SK-N-MC (cell line): ENCODE results near the gene RELL2.

ENCODE experiments used
- DNase-seq: peaks from one replicate; pipeline ENCODE4 v3.0.0-alpha.2; 2011; ENCODE audit warnings: low read depth, low spot score
- H3K27ac ChIP-seq: fragments of 200-600 bp; sonication (generic); 2 replicates; pipeline ENCODE4 v1.5.1; 2016; ENCODE audit warnings: mixed run types
- H3K36me3 ChIP-seq: fragments of 200-600 bp; sonication (generic); 2 replicates; pipeline ENCODE4 v1.6.1; 2017; ENCODE audit warnings: antibody characterized with exemption, low read length, mixed read lengths; ENCODE audit not compliant: insufficient read depth
- H3K4me3 ChIP-seq: fragments of 200-600 bp; sonication (generic); 2 replicates; pipeline ENCODE4 v1.5.1; 2016
- H3K9ac ChIP-seq: fragments of 200-600 bp; sonication (generic); 2 replicates; pipeline ENCODE4 v1.8.0; 2017; ENCODE audit warnings: mixed run types, mixed read lengths; ENCODE audit not compliant: insufficient read length
- H3K9me3 ChIP-seq: fragments of 200-600 bp; sonication (generic); 2 replicates; pipeline ENCODE4 v1.6.1; 2017; ENCODE audit warnings: low read depth, mild to moderate bottlenecking, antibody characterized with exemption, low read length, moderate library complexity, mixed read lengths
- EZH2 ChIP-seq: fragments of 200-600 bp; sonication (generic); IDR thresholded peaks from one replicate; pipeline ENCODE4 v1.6.1; 2017; ENCODE audit warnings: antibody characterized with exemption
- FOXP2 ChIP-seq: optimal IDR thresholded peaks from 2 replicates; pipeline ENCODE3; 2011; ENCODE audit warnings: mild to moderate bottlenecking, moderate library complexity; ENCODE audit not compliant: insufficient read depth; ENCODE audit errors: extremely low read length, control extremely low read depth
- POLR2AphosphoS5 ChIP-seq: IDR thresholded peaks from 2 replicates; pipeline ENCODE4 v1.6.1; 2012; ENCODE audit warnings: mild to moderate bottlenecking, low read depth, low read length, borderline replicate concordance

Gene RELL2

GRCh38 chr5:141683596-141684141, 46.9 kb downstream of the RELL2 start:
- no peak for TF ChIP-seq POLR2AphosphoS5
- no peak for TF ChIP-seq FOXP2
- no peak for TF ChIP-seq EZH2
- H3K9me3 ChIP-seq = no peaks in the 10 kb centered on the region
- DNase-seq = no peak
- H3K4me3 ChIP-seq = no peak overlapping the region
- no peak overlapping the region for H3K27ac ChIP-seq
- no peaks in the 10 kb centered on the region for H3K36me3 ChIP-seq
- H3K9ac ChIP-seq = no peak overlapping the region

GRCh38 chr5:141685591-141685990, 48.8 kb downstream of the RELL2 start:
- DNase-seq = no peak
- Histone ChIP-seq H3K4me3 (no peak overlapping the region), H3K9me3 (no peaks in the 10 kb centered on the region), H3K9ac (no peak overlapping the region), H3K27ac (no peak overlapping the region), H3K36me3 (no peaks in the 10 kb centered on the region)
- TF ChIP-seq FOXP2 (no peak), EZH2 (no peak), POLR2AphosphoS5 (no peak)

GRCh38 chr5:141686648-141687416, 50.0 kb downstream of the RELL2 start:
- no peaks in the 10 kb centered on the region for H3K9me3 ChIP-seq
- H3K36me3 ChIP-seq = no peaks in the 10 kb centered on the region
- DNase-seq = no peak
- H3K27ac ChIP-seq = no peak overlapping the region
- H3K9ac ChIP-seq = no peak overlapping the region
- no peak overlapping the region for H3K4me3 ChIP-seq
- no peak for TF ChIP-seq EZH2
- no peak for TF ChIP-seq FOXP2
- TF ChIP-seq POLR2AphosphoS5 = no peak
